DMS114 treated with DMSO at 0.1 percent for 48 hours (cell line): ENCODE results near the gene ANKDD1A.

ENCODE experiments used
- DNase-seq: peaks from one replicate; lab custom pipeline; 2025; ENCODE audit not compliant: unreplicated experiment; lab: John Stamatoyannopoulos, UW

The ANKDD1A gene

GRCh38 chr15:64921711-64922110 lies 10.0 kb downstream of the ANKDD1A start:
- DNase-seq: no peak

DNA sequence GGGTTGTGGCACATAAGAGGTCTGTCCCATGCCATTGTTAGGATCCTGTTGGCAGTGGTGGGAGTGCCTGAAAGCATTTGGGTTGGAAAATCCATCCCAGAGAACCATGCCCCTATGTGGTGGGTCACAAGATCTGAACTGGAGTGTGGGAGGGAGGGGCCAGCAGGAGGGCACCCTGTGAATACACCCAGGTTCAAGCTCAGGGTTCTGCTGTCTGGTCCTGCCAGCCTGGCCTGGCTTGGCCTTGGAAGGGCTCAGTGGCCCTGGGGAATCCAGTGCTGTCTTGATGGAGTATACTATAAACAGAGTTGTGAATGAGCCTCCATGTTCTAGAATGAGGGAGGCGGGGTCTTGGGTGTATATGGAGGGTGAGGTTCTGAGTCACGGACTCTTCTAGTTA lies 11.8 kb downstream of the ANKDD1A start:
- DNase-seq: no peak

DNA sequence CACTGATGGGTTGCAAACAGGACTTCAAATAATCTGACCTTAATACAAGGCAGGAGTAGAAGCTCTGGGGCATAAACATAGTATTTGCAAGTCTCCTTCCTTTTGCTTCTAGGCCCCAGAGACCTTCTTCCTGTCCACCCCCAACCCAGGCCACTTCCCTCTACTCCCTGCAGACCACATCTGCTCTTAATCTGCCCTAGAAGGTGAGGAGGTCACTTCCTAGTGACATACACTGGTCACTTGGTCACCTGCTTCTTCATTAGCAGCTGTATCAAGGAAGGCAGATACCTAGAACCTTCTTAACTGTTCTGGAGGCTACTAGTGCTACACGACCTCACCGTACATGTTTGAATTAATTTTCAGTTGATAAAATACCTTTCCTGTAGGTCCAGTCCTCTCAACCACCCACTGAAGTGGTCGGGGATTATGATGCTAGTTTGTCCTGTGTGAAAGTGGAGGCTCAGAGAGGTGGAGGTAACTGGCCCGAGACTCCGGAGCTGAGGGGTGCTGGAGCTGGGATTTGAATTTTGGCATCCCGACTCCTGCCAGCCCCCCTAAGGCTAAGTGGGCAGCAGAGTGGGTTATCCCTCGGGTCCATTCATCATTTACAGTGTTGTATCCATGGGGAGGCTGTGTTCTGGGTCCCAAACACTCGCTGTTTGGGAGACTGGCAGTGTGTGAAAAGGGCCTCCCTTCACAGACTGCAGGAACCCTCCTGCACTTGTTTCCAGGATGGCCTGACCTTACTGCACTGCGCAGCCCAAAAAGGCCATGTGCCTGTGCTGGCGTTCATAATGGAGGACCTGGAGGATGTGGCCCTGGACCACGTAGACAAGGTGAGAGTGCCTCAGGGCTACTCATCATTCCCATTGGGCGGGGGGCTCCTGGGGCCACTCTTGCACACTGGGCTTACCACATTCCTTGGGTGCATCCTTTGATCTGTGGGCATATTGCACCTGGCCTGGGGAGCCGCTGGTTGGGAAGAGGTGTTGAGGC lies 13.9 kb downstream of the ANKDD1A start:
- DNase-seq: no peak

GRCh38 chr15:64926661-64927060 lies 15.0 kb downstream of the ANKDD1A start:
- DNase-seq: no peak

- no peak for DNase-seq
Observed at GRCh38 chr15:64928626-64929220, 17.0 kb downstream of the ANKDD1A start.

GRCh38 chr15:64930019-64930652 lies 18.4 kb downstream of the ANKDD1A start:
- DNase-seq: no peak

DNA sequence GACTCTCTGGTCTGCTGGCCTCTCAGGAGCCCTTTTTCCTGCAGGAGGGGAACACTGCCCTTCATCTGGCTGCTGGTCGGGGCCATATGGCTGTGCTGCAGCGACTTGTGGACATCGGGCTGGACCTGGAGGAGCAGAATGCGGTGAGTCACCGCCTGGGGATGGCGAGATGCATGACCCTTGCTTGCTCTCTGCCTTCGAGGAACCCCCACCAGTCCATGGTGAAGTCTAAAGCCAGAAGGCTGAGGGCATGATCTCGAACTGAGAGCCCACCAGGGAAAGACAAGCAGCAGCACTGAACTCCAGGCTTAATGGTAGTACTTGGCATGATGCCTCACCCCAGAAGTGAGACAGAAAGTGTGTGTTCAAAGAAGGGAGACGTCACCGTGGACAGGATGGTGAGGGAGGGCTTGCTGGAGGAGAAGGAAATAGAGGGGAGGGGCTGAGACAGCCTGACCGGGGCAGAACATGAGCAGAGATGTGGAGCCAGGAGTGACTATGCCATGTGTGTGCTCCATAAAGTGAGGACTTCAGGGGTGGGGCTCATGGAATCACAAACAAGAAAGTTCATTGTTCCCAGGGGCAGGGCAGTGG lies 19.2 kb downstream of the ANKDD1A start:
- no peak for DNase-seq

DNA sequence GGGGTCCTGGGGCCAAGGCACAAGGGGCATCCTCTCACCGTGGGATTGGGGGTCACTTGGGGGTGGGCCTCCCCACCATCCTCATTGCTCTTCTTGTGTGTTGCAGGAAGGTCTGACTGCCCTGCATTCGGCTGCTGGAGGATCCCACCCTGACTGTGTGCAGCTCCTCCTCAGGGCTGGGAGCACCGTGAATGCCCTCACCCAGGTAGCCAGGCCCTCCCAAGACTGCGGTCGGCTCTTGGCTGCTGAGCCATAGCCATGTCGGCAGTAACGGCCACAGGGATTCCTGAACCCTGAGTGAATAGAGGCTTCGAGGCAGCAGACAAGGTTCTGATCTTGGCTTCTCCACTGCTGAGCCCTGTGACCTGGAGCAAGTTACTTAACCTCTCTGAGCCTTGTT lies 19.7 kb downstream of the ANKDD1A start:
- no peak for DNase-seq

DNA sequence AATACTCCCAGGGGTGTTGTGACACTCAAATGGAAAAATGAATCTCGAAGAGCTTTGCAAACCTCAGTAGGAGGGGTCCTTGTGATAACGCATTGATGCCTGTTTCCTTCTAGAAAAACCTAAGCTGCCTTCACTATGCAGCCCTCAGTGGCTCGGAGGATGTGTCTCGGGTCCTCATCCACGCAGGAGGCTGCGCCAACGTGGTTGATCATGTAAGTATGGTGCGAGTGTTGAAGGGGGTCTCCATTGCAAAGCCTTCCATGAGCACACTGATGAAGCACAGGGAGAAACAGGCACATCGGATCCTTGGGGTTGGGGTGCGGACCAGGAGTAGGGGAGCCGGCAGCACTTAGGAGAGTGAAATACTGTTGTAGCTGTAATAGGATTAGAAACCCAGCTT lies 22.3 kb downstream of the ANKDD1A start:
- DNase-seq: no peak

GRCh38 chr15:64938192-64938591 lies 26.5 kb downstream of the ANKDD1A start:
- DNase-seq: no peak

DNA sequence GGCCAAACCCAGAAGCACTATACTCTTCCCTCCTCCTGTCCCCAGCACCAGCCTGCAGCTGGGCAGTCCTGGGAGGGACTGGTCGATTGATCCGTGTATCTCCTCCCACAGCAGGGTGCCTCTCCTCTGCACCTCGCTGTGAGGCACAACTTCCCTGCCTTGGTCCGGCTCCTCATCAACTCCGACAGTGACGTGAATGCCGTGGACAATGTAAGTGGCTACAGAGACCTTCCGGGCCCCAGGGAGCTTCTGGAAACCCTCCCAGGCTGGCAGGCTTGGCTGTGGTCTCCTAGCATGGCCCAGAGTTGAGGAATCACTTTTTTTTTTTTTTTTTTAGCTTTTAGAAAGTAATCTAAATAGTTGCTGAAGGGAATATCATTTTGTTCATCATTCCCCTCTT lies 30.7 kb downstream of the ANKDD1A start:
- no peak for DNase-seq

GRCh38 chr15:64943512-64944225 lies 32.0 kb downstream of the ANKDD1A start:
- DNase-seq: no peak

- DNase-seq: no peak
Observed at GRCh38 chr15:64944961-64945360, 33.3 kb downstream of the ANKDD1A start.

GRCh38 chr15:64947211-64947610 lies 35.5 kb downstream of the ANKDD1A start:
- DNase-seq: no peak

DNA sequence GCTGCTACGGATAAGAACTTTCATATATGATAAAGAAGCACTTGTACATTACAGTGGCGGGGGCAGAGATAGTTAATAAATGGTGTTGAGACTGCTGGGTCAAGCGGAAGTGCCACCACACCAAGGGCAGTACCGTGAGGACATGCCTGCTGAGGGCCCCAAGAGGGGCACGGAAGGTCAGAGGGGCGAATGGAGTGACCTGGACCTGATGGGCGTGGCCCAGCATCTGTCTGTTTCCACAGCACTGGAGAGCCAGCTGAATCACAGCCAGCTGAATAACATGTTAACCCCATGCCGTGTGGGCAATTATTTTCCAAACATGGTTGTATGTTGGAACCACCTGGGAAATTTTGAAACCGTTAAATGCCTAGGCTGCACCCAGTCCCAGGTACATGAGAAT lies 37.2 kb downstream of the ANKDD1A start:
- no peak for DNase-seq

DNA sequence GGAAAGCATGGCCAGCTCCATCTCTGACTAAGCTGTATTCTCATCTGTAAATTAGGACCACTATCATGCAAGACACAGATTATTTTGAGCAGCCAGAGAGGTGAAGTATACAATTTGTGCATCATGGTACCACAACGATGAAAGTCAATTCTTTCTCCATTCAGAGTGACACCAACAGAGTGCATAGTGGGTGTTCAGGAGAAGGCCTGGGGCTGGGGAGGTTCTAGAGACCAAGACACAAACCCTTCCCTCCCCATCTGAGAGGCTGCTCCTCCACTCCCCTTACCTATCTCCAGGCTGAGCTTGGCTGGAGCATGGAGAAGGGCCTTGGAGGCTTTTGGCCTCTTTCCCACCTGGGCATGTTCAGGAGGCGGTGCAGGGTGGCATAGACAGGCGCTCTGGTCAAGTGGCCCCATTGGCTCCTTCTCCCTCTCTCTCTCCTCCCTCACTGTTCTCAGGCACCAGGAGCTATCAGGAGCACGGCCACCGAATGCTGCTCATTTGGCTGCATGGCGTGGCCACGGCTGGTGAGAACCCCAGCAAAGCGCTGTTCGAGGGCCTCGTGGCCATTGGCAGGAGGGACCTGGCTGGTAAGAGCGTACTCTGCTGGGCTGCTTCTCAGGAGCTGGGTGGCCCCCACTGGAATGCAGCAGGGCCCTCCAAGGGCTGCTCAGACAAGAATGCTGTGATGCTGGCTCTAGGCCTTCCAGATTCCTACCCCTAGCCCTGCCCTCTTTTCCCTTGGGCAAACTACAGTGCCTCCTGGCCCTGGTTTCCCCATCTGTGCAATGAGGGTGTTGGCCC lies 37.9 kb downstream of the ANKDD1A start:
- DNase-seq: no peak

DNA sequence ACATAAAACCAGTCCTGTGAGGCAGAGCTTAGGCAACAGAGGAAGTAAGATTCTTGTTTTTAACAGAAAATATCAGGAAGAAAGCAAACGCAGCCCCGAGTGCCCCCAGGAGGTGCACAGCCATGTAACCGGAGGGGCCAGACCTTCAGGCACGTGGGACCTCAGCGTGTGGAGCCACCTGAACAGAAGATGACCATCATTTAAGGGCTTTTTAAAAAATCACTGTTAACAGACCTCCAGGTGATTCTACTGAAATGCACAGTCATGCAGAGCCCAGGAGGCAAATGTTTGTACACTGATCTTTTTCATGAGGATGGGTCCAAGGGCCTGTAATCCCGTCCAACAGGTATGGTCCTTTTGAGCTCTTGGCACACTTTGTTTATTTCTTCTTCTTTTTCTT lies 39.2 kb downstream of the ANKDD1A start:
- DNase-seq: no peak

DNA sequence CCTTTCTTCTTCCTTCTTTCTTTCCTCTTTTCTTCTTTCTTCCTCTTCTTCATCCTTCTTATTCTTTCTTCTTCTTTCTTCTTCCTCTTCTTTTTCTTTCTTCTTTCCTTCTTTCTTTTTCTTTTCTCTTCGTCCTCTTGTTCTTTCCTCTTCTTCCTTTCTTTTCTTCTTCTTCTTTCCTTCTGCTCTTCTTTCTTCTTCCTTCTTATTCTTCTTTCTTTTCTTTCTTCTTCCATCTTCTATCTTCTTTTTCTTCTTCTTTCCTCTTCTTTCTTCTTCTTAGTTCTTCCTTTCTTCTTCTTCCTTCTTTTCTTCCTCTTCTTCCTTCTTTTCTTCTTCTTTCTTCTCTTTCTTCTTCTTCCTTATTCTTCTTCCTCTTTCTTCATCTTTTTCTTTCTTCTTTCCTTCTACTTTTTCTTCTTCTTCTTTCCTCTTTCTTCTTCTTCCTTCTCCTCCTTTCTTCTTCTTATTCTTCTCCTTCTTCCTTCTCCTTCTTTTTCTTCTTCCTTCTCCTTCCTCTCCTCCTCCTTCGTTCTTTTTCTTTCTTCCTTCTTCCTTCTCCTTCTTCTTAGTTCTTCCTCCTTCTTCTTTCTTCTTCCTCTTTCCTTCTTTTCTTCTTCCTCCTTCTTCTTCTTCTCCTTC lies 40.2 kb downstream of the ANKDD1A start:
- no peak for DNase-seq

DNA sequence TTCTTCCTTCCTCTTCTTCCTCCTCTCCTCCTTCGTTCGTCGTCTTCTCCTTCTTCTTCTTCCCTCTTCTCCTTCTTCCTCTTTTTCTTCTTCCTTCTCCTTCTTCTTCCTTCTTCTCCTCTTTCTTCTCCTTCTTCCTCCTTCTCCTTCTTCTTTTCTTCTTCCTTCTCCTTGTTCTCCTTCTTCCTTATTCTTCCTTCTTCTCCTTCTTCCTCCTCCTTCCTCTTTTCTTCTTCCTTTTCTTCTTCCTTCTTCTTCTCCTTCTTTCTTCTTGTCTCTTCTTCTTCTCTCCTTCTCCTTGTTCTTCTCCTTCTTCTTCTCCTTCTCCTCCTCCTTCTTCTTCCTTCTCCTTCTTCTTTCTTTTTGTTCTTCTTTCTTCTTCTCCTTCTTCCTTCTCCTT lies 42.7 kb downstream of the ANKDD1A start:
- no peak for DNase-seq

DNA sequence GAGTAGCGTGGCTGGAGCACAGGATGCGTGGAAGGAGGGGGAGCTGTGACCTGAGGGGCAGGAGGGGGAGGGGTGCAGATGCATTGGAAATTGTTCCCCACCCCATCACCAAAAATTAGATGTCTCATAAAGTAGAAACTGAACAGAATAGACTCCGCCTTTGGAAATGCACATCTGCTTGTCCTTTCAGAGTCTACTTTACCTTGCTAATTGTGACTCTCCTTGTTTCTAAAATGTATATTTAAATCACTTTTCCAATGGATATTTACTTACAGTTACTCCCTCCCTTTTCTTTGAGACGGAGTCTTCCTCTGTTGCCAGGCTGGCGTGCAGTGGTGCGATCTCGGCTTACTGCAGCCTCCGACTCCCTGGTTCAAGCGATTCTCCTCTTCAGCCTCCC lies 47.4 kb downstream of the ANKDD1A start:
- DNase-seq: no peak
